Natural killer cell (primary cell): ENCODE measurements around the gene PLEKHG1. TPM values are rescaled to one million over a fixed set of nuclear protein-coding genes. Genes with fewer than 3 reads are reported as not detected.

ENCODE experiments used
- ATAC-seq, 3 donors: fragments of 150-1000 bp in 2 of 3; fragments of 200-7000 bp in 1 of 3; cut with Tn5 transposase; 1 replicate in 1 of 3; 2 replicates in 2 of 3; pipeline ENCODE4 v1.10.0; 2021; ENCODE audit warnings: mild to moderate bottlenecking in 2 of 3, moderate library complexity in 2 of 3
- DNase-seq, 2 donors: peaks; one replicate each; pipeline versions ENCODE4 v3.0.0 to v3.0.0-alpha.2; 2013 to 2021; ENCODE audit warnings: mixed read lengths in 1 of 2
- H3K27ac ChIP-seq: one replicate; pipeline ENCODE4 v1.5.1; 2013; ENCODE audit warnings: mild to moderate bottlenecking, low read length
- H3K27me3 ChIP-seq: one replicate; pipeline ENCODE4 v1.6.1; 2013; ENCODE audit warnings: low read length; ENCODE audit not compliant: control insufficient read depth, insufficient read depth
- H3K36me3 ChIP-seq: one replicate; pipeline ENCODE4 v1.6.1; 2013; ENCODE audit warnings: low read length; ENCODE audit not compliant: control insufficient read depth, insufficient read depth
- H3K4me1 ChIP-seq: one replicate; pipeline ENCODE4 v1.6.1; 2013; ENCODE audit warnings: low read length; ENCODE audit not compliant: control insufficient read depth, insufficient read depth
- H3K4me3 ChIP-seq: one replicate; pipeline ENCODE4 v1.5.1; 2013; ENCODE audit warnings: low read length
- H3K9me3 ChIP-seq: one replicate; pipeline ENCODE4 v1.6.1; 2013; ENCODE audit warnings: low read length; ENCODE audit not compliant: control insufficient read depth, insufficient read depth
- H3K27ac Mint-ChIP-seq, 2 donors: one replicate each; pipeline ENCODE4 v1.8.0; 2022; ENCODE audit warnings: mild to moderate bottlenecking in 2 of 2, mixed read lengths in 2 of 2, moderate library complexity in 1 of 2
- H3K27me3 Mint-ChIP-seq, 2 donors: one replicate each; pipeline ENCODE4 v1.8.0; 2022; ENCODE audit warnings: low read depth in 2 of 2, mixed read lengths in 2 of 2
- H3K36me3 Mint-ChIP-seq: one replicate; pipeline ENCODE4 v1.8.0; 2022; ENCODE audit warnings: mixed read lengths
- H3K4me1 Mint-ChIP-seq, 2 donors: one replicate each; pipeline ENCODE4 v1.8.0; 2022; ENCODE audit warnings: mixed read lengths in 2 of 2
- H3K4me3 Mint-ChIP-seq: one replicate; pipeline ENCODE4 v1.8.0; 2022; ENCODE audit warnings: mild to moderate bottlenecking, moderate library complexity, mixed read lengths
- H3K9me3 Mint-ChIP-seq, 2 donors: one replicate each; pipeline ENCODE4 v1.8.0; 2022; ENCODE audit warnings: mixed read lengths in 2 of 2
- WGBS: methylation state at CpG from one replicate; pipeline ENCODE4 v1.1.7; 2013; ENCODE audit warnings: missing lambda C conversion rate; ENCODE audit not compliant: insufficient coverage; 5-methylcytosine and 5-hydroxymethylcytosine counted together
- intact Hi-C: fragments of 100-400 bp; cut with micrococcal nuclease; formaldehyde crosslinking; loops from one replicate; pipeline ENCODE4 v1.14.2; 2022
- total RNA-seq, 4 donors: library from RNA; stranded (reverse); fragments of 120-200 nt in 1 of 4; gene quantifications; one replicate each; pipeline versions ENCODE4 v1.2.3 to v1.2.4, GENCODE V29; 2013 to 2022
- TF ChIP-seq, protein P1 (sequence below): fragments of 200-600 bp; IDR thresholded peaks from one replicate; pipeline ENCODE4 v1.8.0; 2022; ENCODE audit warnings: antibody characterized with exemption

PLEKHG1 gene
- total RNA-seq, 3 donors from 2014 or later (not counting 1 experiment from before 2014, with no cell fraction given), result 0.29 to 1.4 (median 0.54) TPM

DNA sequence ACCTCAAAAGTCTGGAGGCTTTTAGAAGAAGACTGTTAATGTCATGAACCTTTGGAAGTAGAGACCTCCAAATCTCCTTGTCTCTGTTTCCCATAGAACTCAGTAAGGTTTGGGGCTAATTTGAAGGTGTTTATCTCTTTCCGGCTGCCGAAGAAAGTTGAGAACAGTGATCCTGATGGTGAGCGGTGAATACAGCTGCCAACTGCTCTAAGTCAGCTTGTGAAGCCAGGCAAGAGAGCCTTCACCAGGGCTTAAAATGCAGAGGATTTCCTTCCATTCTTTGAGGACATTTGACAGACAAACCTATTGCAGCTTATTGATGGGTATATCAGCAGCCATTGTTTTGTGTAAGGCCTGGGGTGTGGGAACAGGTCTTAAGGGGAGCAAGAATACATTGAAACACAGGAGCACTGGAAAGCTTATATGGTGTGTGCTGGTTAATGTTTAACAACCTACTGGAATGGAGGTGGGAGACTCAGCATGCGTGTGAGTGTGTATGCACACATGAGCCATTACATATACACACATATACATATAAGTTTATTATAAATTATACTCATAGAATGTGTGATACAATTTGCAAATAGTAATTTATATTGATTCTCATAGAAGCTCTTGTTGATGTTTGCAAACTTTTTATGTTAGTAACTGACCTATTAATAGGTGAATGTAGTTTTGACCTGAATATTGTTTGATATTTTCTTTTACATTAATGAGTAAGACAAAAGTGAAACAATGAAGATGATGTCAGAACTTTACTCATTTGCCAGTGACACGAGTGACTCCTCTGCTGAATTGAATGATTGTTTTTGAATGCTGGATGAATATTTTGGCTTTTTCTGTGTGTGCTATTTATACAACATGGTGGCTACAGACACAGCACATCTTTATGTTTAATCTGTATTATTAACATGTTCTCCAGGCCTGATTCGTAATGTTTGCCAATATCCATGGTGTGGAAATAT, 18.1 kb downstream of the PLEKHG1 start:
- no peak overlapping the region for H3K27ac ChIP-seq
- peaks cover 12 to 14% of the 10 kb centered on the region in 2 donors for H3K27me3 Mint-ChIP-seq
- no peaks in the 10 kb centered on the region for H3K9me3 ChIP-seq
- no peak for DNase-seq
- 88% methylated on average over 5 of the region's 6 CpGs for WGBS
- H3K36me3 ChIP-seq, result no peaks in the 10 kb centered on the region
- H3K4me3 ChIP-seq, result no peak overlapping the region
- H3K36me3 Mint-ChIP-seq, result no peaks in the 10 kb centered on the region
- intact Hi-C loops, result no loop called here
- peaks cover 4% of the 10 kb centered on the region for H3K4me1 ChIP-seq
- no peaks in the 10 kb centered on the region for H3K27me3 ChIP-seq
- H3K9me3 Mint-ChIP-seq, result no peaks in the 10 kb centered on the region
- TF ChIP-seq, protein P1, sequence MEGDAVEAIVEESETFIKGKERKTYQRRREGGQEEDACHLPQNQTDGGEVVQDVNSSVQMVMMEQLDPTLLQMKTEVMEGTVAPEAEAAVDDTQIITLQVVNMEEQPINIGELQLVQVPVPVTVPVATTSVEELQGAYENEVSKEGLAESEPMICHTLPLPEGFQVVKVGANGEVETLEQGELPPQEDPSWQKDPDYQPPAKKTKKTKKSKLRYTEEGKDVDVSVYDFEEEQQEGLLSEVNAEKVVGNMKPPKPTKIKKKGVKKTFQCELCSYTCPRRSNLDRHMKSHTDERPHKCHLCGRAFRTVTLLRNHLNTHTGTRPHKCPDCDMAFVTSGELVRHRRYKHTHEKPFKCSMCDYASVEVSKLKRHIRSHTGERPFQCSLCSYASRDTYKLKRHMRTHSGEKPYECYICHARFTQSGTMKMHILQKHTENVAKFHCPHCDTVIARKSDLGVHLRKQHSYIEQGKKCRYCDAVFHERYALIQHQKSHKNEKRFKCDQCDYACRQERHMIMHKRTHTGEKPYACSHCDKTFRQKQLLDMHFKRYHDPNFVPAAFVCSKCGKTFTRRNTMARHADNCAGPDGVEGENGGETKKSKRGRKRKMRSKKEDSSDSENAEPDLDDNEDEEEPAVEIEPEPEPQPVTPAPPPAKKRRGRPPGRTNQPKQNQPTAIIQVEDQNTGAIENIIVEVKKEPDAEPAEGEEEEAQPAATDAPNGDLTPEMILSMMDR, result no peak
- no peak for ATAC-seq
- H3K4me1 Mint-ChIP-seq, result no peaks in the 10 kb centered on the region
- H3K27ac Mint-ChIP-seq, result no peak overlapping the region
- H3K4me3 Mint-ChIP-seq, result no peak overlapping the region

- no peaks in the 10 kb centered on the region for H3K36me3 Mint-ChIP-seq
- 99% methylated on average over 3 of the region's 3 CpGs for WGBS
- no peak overlapping the region for H3K4me3 Mint-ChIP-seq
- Histone ChIP-seq H3K4me1 (peaks cover 13% of the 10 kb centered on the region), H3K36me3 (no peaks in the 10 kb centered on the region), H3K4me3 (no peak overlapping the region), H3K27ac (no peak overlapping the region), H3K27me3 (no peaks in the 10 kb centered on the region), H3K9me3 (no peaks in the 10 kb centered on the region)
- ATAC-seq (no peak), DNase-seq (no peak)
- no peaks in the 10 kb centered on the region for H3K9me3 Mint-ChIP-seq
- H3K4me1 Mint-ChIP-seq, result no peaks in the 10 kb centered on the region
- TF ChIP-seq, protein P1, result no peak
- no peak overlapping the region for H3K27ac Mint-ChIP-seq
- H3K27me3 Mint-ChIP-seq, result peaks cover 0 to 6% of the 10 kb centered on the region in 2 donors
- intact Hi-C loops, result no loop called here
Observed at GRCh38 chr6:150619275-150619674, 19.6 kb downstream of the PLEKHG1 start.

DNA sequence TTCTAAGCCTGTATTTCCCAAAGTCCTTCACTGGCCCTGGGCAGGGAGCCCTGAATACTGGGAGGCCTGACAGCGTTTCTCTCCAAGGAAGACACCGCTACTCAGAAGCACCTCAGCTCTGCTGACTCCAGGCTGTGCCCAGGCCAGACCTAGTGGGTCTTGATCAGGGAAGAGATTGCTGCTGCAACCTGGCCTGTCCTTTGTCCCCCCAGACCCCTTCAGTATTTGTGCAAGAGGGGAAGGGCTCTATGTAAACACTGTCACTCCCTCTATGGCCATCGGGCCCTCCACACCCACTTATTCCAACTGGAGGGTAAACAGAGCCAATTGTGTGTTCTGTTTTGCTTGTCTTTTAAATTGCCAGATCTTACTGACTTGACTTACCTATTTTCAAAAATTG, 20.6 kb downstream of the PLEKHG1 start:
- Histone ChIP-seq H3K27ac (no peak overlapping the region), H3K36me3 (no peaks in the 10 kb centered on the region), H3K9me3 (no peaks in the 10 kb centered on the region), H3K27me3 (no peaks in the 10 kb centered on the region), H3K4me1 (peaks cover 13% of the 10 kb centered on the region), H3K4me3 (no peak overlapping the region)
- Mint-ChIP-seq H3K27me3 (peaks cover 0 to 6% of the 10 kb centered on the region in 2 donors), H3K4me3 (no peak overlapping the region), H3K9me3 (no peaks in the 10 kb centered on the region), H3K27ac (no peak overlapping the region), H3K36me3 (no peaks in the 10 kb centered on the region), H3K4me1 (no peaks in the 10 kb centered on the region)
- no peak for DNase-seq
- TF ChIP-seq, protein P1, result no peak
- ATAC-seq, result no peak
- intact Hi-C loops, result no loop called here
- WGBS, result 86% methylated on average over 3 of the region's 3 CpGs
